ENCODE results near the gene ILRUN.

DNA sequence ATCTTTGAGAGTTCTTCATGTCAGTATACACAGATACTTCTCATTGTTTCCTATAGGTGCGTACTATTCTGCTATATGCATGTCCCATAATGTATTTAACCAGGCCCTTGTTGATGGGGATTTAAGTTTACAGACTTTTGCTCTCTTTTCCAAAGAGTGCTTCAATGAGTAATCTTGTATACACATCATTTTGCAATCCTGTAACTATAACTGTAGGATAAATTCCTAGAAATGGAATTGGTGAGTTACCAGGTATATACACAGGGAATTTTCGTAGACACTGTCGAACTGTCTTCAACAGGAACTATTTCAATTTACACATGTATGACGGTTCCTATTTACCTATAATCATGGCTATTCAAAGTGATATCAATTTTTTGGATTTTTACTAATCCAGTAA, 45.5 kb upstream of the ILRUN start:
- TF ChIP-seq, protein P1, sequence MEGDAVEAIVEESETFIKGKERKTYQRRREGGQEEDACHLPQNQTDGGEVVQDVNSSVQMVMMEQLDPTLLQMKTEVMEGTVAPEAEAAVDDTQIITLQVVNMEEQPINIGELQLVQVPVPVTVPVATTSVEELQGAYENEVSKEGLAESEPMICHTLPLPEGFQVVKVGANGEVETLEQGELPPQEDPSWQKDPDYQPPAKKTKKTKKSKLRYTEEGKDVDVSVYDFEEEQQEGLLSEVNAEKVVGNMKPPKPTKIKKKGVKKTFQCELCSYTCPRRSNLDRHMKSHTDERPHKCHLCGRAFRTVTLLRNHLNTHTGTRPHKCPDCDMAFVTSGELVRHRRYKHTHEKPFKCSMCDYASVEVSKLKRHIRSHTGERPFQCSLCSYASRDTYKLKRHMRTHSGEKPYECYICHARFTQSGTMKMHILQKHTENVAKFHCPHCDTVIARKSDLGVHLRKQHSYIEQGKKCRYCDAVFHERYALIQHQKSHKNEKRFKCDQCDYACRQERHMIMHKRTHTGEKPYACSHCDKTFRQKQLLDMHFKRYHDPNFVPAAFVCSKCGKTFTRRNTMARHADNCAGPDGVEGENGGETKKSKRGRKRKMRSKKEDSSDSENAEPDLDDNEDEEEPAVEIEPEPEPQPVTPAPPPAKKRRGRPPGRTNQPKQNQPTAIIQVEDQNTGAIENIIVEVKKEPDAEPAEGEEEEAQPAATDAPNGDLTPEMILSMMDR (conservative IDR thresholded peaks at IDR 0.05): no peak
- no peak for TF ChIP-seq EZH2 (IDR thresholded peaks at IDR 0.05; ENCODE audit: low read depth)
